OCI-LY1 (cell line): ENCODE data around the gene TMEM260.

ENCODE experiments used
- CTCF ChIP-seq: fragments of 200-600 bp; sonication (generic), shearing (Covaris generic); IDR thresholded peaks from 2 replicates; pipeline ENCODE4 v1.5.1; 2017; ENCODE audit warnings: mild to moderate bottlenecking, antibody characterized with exemption, low read length, moderate library complexity, mixed read lengths
- EZH2 ChIP-seq: fragments of 200-600 bp; sonication (generic), shearing (Covaris generic); IDR thresholded peaks from 2 replicates; pipeline ENCODE4 v1.8.0; 2017; ENCODE audit warnings: borderline replicate concordance, mixed run types, mild to moderate bottlenecking, antibody characterized with exemption, low read length, moderate library complexity, mixed read lengths

DNA sequence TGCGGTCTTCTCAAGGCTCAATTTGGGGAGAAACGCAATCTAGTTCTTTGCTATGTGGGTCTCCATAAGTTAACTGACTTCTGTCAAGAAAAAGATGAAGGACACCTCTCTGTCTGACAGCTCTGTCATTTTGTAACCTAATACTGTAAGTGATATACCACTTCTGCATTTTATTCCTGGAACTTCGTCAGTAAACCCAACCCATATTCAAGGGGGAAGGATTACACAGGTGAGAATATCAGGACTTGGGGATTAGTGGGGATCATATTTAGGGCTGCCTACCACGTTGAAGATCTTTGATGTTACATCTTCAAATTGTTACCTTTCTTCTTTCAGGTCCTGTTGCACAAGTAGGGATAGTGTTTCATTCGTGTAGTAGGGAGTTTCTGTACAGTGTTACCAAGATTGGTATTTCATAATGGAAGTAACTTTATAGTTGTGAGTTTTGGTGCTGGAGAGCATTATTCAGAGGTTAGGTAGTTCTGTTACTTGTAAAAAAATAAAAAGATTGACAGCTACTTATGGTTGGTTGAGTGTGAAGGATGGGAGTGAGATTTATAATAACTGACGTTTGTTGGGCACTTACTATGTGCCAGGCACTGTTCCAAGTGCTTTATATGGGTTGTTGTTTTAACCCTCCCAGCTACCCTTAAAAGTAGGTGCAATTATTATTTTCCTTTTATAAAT, 1.6 kb downstream of the TMEM260 start:
- TF ChIP-seq CTCF (no peak), EZH2 (no peak)
